ENCODE data around the gene ETNK2. TPM values are rescaled to one million over a fixed set of nuclear protein-coding genes. Genes with fewer than 3 reads are reported as not detected.

The ETNK2 gene
- polyA plus RNA-seq, 2 of the 4 experiments (the other 2 are of a cell fraction), result 3.4 to 5.2 TPM

GRCh38 chr1:204132718-204133117 lies 19.1 kb downstream of the ETNK2 start:
- Histone ChIP-seq H3K4me3 (no peak overlapping the region), H3K4me2 (no peak overlapping the region), H3K9me3 (no peaks in the 10 kb centered on the region), H3K27ac (no peak overlapping the region), H3K4me1 (peaks cover 24% of the 10 kb centered on the region)
- ChIA-PET CTCF (interaction anchor here (0.7 to 32.2 kb wide), 5 partner anchors 14 to 826 kb away, joined by 3 to 757 read pairs (median 23); partner anchors contain the start of gene SNRPE), POLR2A (no interaction called here)
- no peak for FAIRE-seq
- 82% methylated on average over 6 of the region's 6 CpGs for WGBS (ENCODE audit: missing lambda C conversion rate)
- ATAC-seq, result no peak
- TF ChIP-seq ZNF302 (CRISPR knock-in tag; IDR thresholded peaks at IDR 0.05) (no peak), RAD21 (conservative IDR thresholded peaks at IDR 0.05 in 1 of 2, IDR thresholded peaks at IDR 0.05 in 1 of 2) (no peak), SMC3 (IDR thresholded peaks at IDR 0.05) (no peak), ZSCAN20 (CRISPR knock-in tag; IDR thresholded peaks at IDR 0.05) (no peak), ZC3H11A (IDR thresholded peaks at IDR 0.05) (no peak), HOXB13 (CRISPR knock-in tag; IDR thresholded peaks at IDR 0.05; ENCODE audit: low read depth) (no peak), FOSL2 (IDR thresholded peaks at IDR 0.05) (no peak), FOSL2 (CRISPR knock-in tag; IDR thresholded peaks at IDR 0.05) (no peak), HOXB5 (CRISPR knock-in tag; IDR thresholded peaks at IDR 0.05) (no peak), TFCP2L1 (CRISPR knock-in tag; IDR thresholded peaks at IDR 0.05) (no peak), RFX5 (IDR thresholded peaks at IDR 0.05) (no peak), CHD2 (IDR thresholded peaks at IDR 0.05; ENCODE audit: low read length, partially characterized antibody) (no peak), NFE2L2 (conservative IDR thresholded peaks at IDR 0.05; ENCODE audit: low read length) (no peak), CEBPB (IDR thresholded peaks at IDR 0.05) (no peak), CBX8 (IDR thresholded peaks at IDR 0.05) (no peak), HEYL (CRISPR knock-in tag; IDR thresholded peaks at IDR 0.05) (no peak), ESRRA (IDR thresholded peaks at IDR 0.05; ENCODE audit: borderline replicate concordance, low read length) (no peak), BCL3 (IDR thresholded peaks at IDR 0.05) (no peak), NR3C1 (IDR thresholded peaks at IDR 0.05) (no peak)
- no peak for DNase-seq (ENCODE audit: low read depth in 1 of 2, low spot score in 1 of 2)

GRCh38 chr1:204131978-204132377 lies 19.9 kb downstream of the ETNK2 start:
- Histone ChIP-seq H3K27ac (no peak overlapping the region), H3K4me1 (peaks cover 29% of the 10 kb centered on the region), H3K9me3 (no peaks in the 10 kb centered on the region), H3K4me2 (no peak overlapping the region), H3K4me3 (no peak overlapping the region)
- FAIRE-seq, result no peak
- CTCF ChIA-PET, result interaction anchor here (1.0 to 32.2 kb wide), 4 partner anchors 13 to 266 kb away, joined by 3 to 757 read pairs (median 46); partner anchors contain the start of gene SNRPE
- POLR2A ChIA-PET, result no interaction called here
- TF ChIP-seq CBX2 (IDR thresholded peaks at IDR 0.05; ENCODE audit: borderline replicate concordance, low read depth), result no peak
- no peak for TF ChIP-seq FOSL2 (IDR thresholded peaks at IDR 0.05)
- TF ChIP-seq FOSL2 (CRISPR knock-in tag; IDR thresholded peaks at IDR 0.05), result no peak
- no peak for TF ChIP-seq MYC (IDR thresholded peaks at IDR 0.05; ENCODE audit: borderline replicate concordance, low read length)
- no peak for TF ChIP-seq NPAS2 (CRISPR knock-in tag; IDR thresholded peaks at IDR 0.05; ENCODE audit: borderline replicate concordance)
- TF ChIP-seq RARB (CRISPR knock-in tag; IDR thresholded peaks at IDR 0.05), result no peak
- TF ChIP-seq RFX5 (IDR thresholded peaks at IDR 0.05), result no peak
- TF ChIP-seq, protein P1, sequence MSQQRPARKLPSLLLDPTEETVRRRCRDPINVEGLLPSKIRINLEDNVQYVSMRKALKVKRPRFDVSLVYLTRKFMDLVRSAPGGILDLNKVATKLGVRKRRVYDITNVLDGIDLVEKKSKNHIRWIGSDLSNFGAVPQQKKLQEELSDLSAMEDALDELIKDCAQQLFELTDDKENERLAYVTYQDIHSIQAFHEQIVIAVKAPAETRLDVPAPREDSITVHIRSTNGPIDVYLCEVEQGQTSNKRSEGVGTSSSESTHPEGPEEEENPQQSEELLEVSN (IDR thresholded peaks at IDR 0.05; ENCODE audit: borderline replicate concordance, low read depth), result no peak
- TF ChIP-seq HEYL (CRISPR knock-in tag; IDR thresholded peaks at IDR 0.05), result no peak
- no peak for TF ChIP-seq KDM1A (IDR thresholded peaks at IDR 0.05; ENCODE audit: low read depth)
- no peak for TF ChIP-seq BHLHE40 (IDR thresholded peaks at IDR 0.05; ENCODE audit: low read depth, low read length)
- TF ChIP-seq ZNF302 (CRISPR knock-in tag; IDR thresholded peaks at IDR 0.05), result no peak
- TF ChIP-seq ZC3H11A (IDR thresholded peaks at IDR 0.05), result no peak
- no peak for TF ChIP-seq BCL3 (IDR thresholded peaks at IDR 0.05)
- no peak for TF ChIP-seq CHD4 (IDR thresholded peaks at IDR 0.05; ENCODE audit: borderline replicate concordance)
- TF ChIP-seq ZSCAN20 (CRISPR knock-in tag; IDR thresholded peaks at IDR 0.05), result no peak
- TF ChIP-seq JUN (IDR thresholded peaks at IDR 0.05), result no peak
- no peak for TF ChIP-seq PBX3 (IDR thresholded peaks at IDR 0.05)
- TF ChIP-seq SMC3 (IDR thresholded peaks at IDR 0.05), result no peak
- TF ChIP-seq ESRRA (IDR thresholded peaks at IDR 0.05; ENCODE audit: borderline replicate concordance, low read length), result no peak
- WGBS (ENCODE audit: missing lambda C conversion rate), result 91% methylated on average over 4 of the region's 4 CpGs
- no peak for DNase-seq (ENCODE audit: low read depth in 1 of 2, low spot score in 1 of 2)
- no peak for ATAC-seq

All from A549 (cell line).